Natural killer cell (primary cell): ENCODE data around the gene RGS19. TPM values are rescaled to one million over a fixed set of nuclear protein-coding genes. Genes with fewer than 3 reads are reported as not detected.

Experiments
- ATAC-seq, 3 donors: fragments of 150-1000 bp in 2 of 3; fragments of 200-7000 bp in 1 of 3; cut with Tn5 transposase; 1 replicate in 1 of 3; 2 replicates in 2 of 3; pipeline ENCODE4 v1.10.0; 2021; ENCODE audit warnings: mild to moderate bottlenecking in 2 of 3, moderate library complexity in 2 of 3
- DNase-seq, 2 donors: peaks; one replicate each; pipeline versions ENCODE4 v3.0.0 to v3.0.0-alpha.2; 2013 to 2021; ENCODE audit warnings: mixed read lengths in 1 of 2
- H3K27ac ChIP-seq: one replicate; pipeline ENCODE4 v1.5.1; 2013; ENCODE audit warnings: mild to moderate bottlenecking, low read length
- H3K27me3 ChIP-seq: one replicate; pipeline ENCODE4 v1.6.1; 2013; ENCODE audit warnings: low read length; ENCODE audit not compliant: control insufficient read depth, insufficient read depth
- H3K36me3 ChIP-seq: one replicate; pipeline ENCODE4 v1.6.1; 2013; ENCODE audit warnings: low read length; ENCODE audit not compliant: control insufficient read depth, insufficient read depth
- H3K4me1 ChIP-seq: one replicate; pipeline ENCODE4 v1.6.1; 2013; ENCODE audit warnings: low read length; ENCODE audit not compliant: control insufficient read depth, insufficient read depth
- H3K4me3 ChIP-seq: one replicate; pipeline ENCODE4 v1.5.1; 2013; ENCODE audit warnings: low read length
- H3K9me3 ChIP-seq: one replicate; pipeline ENCODE4 v1.6.1; 2013; ENCODE audit warnings: low read length; ENCODE audit not compliant: control insufficient read depth, insufficient read depth
- H3K27ac Mint-ChIP-seq, 2 donors: one replicate each; pipeline ENCODE4 v1.8.0; 2022; ENCODE audit warnings: mild to moderate bottlenecking in 2 of 2, mixed read lengths in 2 of 2, moderate library complexity in 1 of 2
- H3K27me3 Mint-ChIP-seq, 2 donors: one replicate each; pipeline ENCODE4 v1.8.0; 2022; ENCODE audit warnings: low read depth in 2 of 2, mixed read lengths in 2 of 2
- H3K36me3 Mint-ChIP-seq: one replicate; pipeline ENCODE4 v1.8.0; 2022; ENCODE audit warnings: mixed read lengths
- H3K4me1 Mint-ChIP-seq, 2 donors: one replicate each; pipeline ENCODE4 v1.8.0; 2022; ENCODE audit warnings: mixed read lengths in 2 of 2
- H3K4me3 Mint-ChIP-seq: one replicate; pipeline ENCODE4 v1.8.0; 2022; ENCODE audit warnings: mild to moderate bottlenecking, moderate library complexity, mixed read lengths
- H3K9me3 Mint-ChIP-seq, 2 donors: one replicate each; pipeline ENCODE4 v1.8.0; 2022; ENCODE audit warnings: mixed read lengths in 2 of 2
- WGBS: methylation state at CpG from one replicate; pipeline ENCODE4 v1.1.7; 2013; ENCODE audit warnings: missing lambda C conversion rate; ENCODE audit not compliant: insufficient coverage; 5-methylcytosine and 5-hydroxymethylcytosine counted together
- intact Hi-C: fragments of 100-400 bp; cut with micrococcal nuclease; formaldehyde crosslinking; loops from one replicate; pipeline ENCODE4 v1.14.2; 2022
- total RNA-seq, 4 donors: library from RNA; stranded (reverse); fragments of 120-200 nt in 1 of 4; gene quantifications; one replicate each; pipeline versions ENCODE4 v1.2.3 to v1.2.4, GENCODE V29; 2013 to 2022
- TF ChIP-seq, protein P1 (sequence below): fragments of 200-600 bp; IDR thresholded peaks from one replicate; pipeline ENCODE4 v1.8.0; 2022; ENCODE audit warnings: antibody characterized with exemption

Gene RGS19
- total RNA-seq, 3 donors from 2014 or later (not counting 1 experiment from before 2014, with no cell fraction given) = 61.9 to 76.4 (median 68.2) TPM

- Histone ChIP-seq H3K4me3 (no peak overlapping the region), H3K36me3 (no peaks in the 10 kb centered on the region), H3K9me3 (no peaks in the 10 kb centered on the region), H3K27me3 (peaks cover 27% of the 10 kb centered on the region), H3K4me1 (peaks cover 13% of the 10 kb centered on the region), H3K27ac (no peak overlapping the region)
- no peaks in the 10 kb centered on the region for H3K36me3 Mint-ChIP-seq
- 93% methylated on average over 10 of the region's 10 CpGs for WGBS
- intact Hi-C loops = no loop called here
- peaks cover 4 to 25% of the 10 kb centered on the region in 2 donors for H3K27me3 Mint-ChIP-seq
- no peaks in the 10 kb centered on the region for H3K9me3 Mint-ChIP-seq
- H3K4me1 Mint-ChIP-seq = peaks cover 2 to 11% of the 10 kb centered on the region in 2 donors
- DNase-seq (no peak), ATAC-seq (no peak)
- no peak overlapping the region for H3K4me3 Mint-ChIP-seq
- no peak overlapping the region for H3K27ac Mint-ChIP-seq
- TF ChIP-seq, protein P1, sequence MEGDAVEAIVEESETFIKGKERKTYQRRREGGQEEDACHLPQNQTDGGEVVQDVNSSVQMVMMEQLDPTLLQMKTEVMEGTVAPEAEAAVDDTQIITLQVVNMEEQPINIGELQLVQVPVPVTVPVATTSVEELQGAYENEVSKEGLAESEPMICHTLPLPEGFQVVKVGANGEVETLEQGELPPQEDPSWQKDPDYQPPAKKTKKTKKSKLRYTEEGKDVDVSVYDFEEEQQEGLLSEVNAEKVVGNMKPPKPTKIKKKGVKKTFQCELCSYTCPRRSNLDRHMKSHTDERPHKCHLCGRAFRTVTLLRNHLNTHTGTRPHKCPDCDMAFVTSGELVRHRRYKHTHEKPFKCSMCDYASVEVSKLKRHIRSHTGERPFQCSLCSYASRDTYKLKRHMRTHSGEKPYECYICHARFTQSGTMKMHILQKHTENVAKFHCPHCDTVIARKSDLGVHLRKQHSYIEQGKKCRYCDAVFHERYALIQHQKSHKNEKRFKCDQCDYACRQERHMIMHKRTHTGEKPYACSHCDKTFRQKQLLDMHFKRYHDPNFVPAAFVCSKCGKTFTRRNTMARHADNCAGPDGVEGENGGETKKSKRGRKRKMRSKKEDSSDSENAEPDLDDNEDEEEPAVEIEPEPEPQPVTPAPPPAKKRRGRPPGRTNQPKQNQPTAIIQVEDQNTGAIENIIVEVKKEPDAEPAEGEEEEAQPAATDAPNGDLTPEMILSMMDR = no peak
Observed at GRCh38 chr20:64052326-64052722, 27.0 kb downstream of the RGS19 start.

DNA sequence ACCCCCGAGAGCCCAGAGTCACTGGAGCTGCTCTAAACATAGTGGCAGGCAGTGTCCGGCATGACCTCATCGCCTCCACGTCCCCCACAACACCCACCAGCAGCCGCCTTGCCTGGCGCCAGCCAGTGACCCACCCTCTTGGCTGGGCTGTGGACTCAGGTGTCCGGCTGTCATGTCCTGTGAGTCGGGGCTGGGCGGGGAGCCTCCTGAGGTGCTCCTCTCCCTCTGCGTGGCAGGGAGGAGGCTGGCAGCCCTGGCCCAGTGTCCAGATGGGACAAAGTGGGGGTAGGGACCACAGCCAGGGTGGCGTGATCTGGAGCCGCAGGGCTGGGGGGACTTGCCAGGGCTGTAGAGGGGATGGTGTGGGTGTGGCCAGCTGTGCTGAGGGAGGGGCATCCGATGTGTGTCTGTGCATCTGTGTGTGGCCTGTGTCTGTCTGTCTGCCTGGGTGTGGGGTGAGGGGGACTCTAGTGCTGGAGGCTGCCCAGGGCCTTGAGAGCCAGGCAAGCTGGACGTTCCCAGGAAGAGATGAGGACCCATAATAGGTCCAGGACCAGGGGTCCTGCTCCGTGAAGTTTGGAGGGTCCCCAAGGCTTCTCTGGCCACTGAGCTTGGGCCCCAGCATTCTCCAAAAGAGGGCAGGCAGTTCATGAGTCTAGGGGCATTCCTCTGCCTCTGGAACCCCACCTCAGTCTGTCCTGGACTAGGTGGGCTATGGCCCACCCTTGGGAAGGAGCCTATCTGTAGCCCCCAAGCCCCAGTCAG is 27.6 kb downstream of the RGS19 start:
- peaks cover 0 to 8% of the 10 kb centered on the region in 2 donors for H3K4me1 Mint-ChIP-seq
- H3K27me3 Mint-ChIP-seq = peaks cover 9 to 31% of the 10 kb centered on the region in 2 donors
- no peaks in the 10 kb centered on the region for H3K36me3 Mint-ChIP-seq
- Histone ChIP-seq H3K27ac (no peak overlapping the region), H3K4me3 (no peak overlapping the region), H3K36me3 (no peaks in the 10 kb centered on the region), H3K9me3 (no peaks in the 10 kb centered on the region), H3K4me1 (peaks cover 7% of the 10 kb centered on the region), H3K27me3 (peaks cover 27% of the 10 kb centered on the region)
- no peak overlapping the region for H3K4me3 Mint-ChIP-seq
- intact Hi-C loops = no loop called here
- DNase-seq (no peak), ATAC-seq (no peak)
- TF ChIP-seq, protein P1 = no peak
- H3K27ac Mint-ChIP-seq = no peak overlapping the region
- 86% methylated on average over 15 of the region's 15 CpGs for WGBS
- H3K9me3 Mint-ChIP-seq = no peaks in the 10 kb centered on the region

GRCh38 chr20:64051033-64051452 is 28.3 kb downstream of the RGS19 start:
- 79% methylated on average over 11 of the region's 11 CpGs for WGBS
- Mint-ChIP-seq H3K9me3 (no peaks in the 10 kb centered on the region), H3K4me3 (no peak overlapping the region), H3K4me1 (peaks cover 0 to 8% of the 10 kb centered on the region in 2 donors), H3K27ac (no peak overlapping the region), H3K36me3 (no peaks in the 10 kb centered on the region), H3K27me3 (peaks cover 16 to 38% of the 10 kb centered on the region in 2 donors)
- ATAC-seq (no peak), DNase-seq (no peak)
- TF ChIP-seq, protein P1 = no peak
- H3K27me3 ChIP-seq = peaks cover 27% of the 10 kb centered on the region
- H3K36me3 ChIP-seq = no peaks in the 10 kb centered on the region
- intact Hi-C loops = no loop called here
- H3K4me3 ChIP-seq = no peak overlapping the region
- no peak overlapping the region for H3K27ac ChIP-seq
- H3K9me3 ChIP-seq = no peaks in the 10 kb centered on the region
- peaks cover 7% of the 10 kb centered on the region for H3K4me1 ChIP-seq
